Activated T-helper 2 cell treated with anti-CD3 and anti-CD28 coated beads, Interferon-gamma antibody, Interleukin-2, Interleukin-4, amounts not matched to agents 10 μg/mL and 5 μg/mL and 100 μg/mL, durations not matched to agents 14 hours and 24 hours and 36 hours (primary cell): ENCODE results near the gene SPRY2. TPM values are rescaled to one million over a fixed set of nuclear protein-coding genes. Genes with fewer than 3 reads are reported as not detected.

ENCODE experiments used
- DNase-seq: peaks from one replicate; pipeline ENCODE4 v3.0.0; 2021; ENCODE audit warnings: low spot score
- H3K27ac Mint-ChIP-seq: one replicate; pipeline ENCODE4 v1.8.0; 2021; ENCODE audit warnings: mixed read lengths
- H3K27me3 Mint-ChIP-seq: one replicate; pipeline ENCODE4 v1.8.0; 2021; ENCODE audit warnings: low read depth, mixed read lengths
- H3K36me3 Mint-ChIP-seq: one replicate; pipeline ENCODE4 v1.8.0; 2021; ENCODE audit warnings: low read depth, mixed read lengths
- H3K4me1 Mint-ChIP-seq: one replicate; pipeline ENCODE4 v1.8.0; 2021; ENCODE audit warnings: low read depth, mixed read lengths
- H3K4me3 Mint-ChIP-seq: one replicate; pipeline ENCODE4 v1.8.0; 2021; ENCODE audit warnings: low read depth, mild to moderate bottlenecking, moderate library complexity, mixed read lengths
- H3K9me3 Mint-ChIP-seq: one replicate; pipeline ENCODE4 v1.8.0; 2021; ENCODE audit warnings: mixed read lengths
- intact Hi-C: fragments of 100-400 bp; cut with micrococcal nuclease; formaldehyde crosslinking; loops from one replicate; pipeline ENCODE4 v1.15.1; 2023
- total RNA-seq: library from RNA; stranded (reverse); gene quantifications from 2 replicates; pipeline ENCODE4 v1.2.3, GENCODE V29; 2022

The SPRY2 gene, protein sequence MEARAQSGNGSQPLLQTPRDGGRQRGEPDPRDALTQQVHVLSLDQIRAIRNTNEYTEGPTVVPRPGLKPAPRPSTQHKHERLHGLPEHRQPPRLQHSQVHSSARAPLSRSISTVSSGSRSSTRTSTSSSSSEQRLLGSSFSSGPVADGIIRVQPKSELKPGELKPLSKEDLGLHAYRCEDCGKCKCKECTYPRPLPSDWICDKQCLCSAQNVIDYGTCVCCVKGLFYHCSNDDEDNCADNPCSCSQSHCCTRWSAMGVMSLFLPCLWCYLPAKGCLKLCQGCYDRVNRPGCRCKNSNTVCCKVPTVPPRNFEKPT
- total RNA-seq, result 0.14 and 0.16 TPM in 2 replicates

DNA sequence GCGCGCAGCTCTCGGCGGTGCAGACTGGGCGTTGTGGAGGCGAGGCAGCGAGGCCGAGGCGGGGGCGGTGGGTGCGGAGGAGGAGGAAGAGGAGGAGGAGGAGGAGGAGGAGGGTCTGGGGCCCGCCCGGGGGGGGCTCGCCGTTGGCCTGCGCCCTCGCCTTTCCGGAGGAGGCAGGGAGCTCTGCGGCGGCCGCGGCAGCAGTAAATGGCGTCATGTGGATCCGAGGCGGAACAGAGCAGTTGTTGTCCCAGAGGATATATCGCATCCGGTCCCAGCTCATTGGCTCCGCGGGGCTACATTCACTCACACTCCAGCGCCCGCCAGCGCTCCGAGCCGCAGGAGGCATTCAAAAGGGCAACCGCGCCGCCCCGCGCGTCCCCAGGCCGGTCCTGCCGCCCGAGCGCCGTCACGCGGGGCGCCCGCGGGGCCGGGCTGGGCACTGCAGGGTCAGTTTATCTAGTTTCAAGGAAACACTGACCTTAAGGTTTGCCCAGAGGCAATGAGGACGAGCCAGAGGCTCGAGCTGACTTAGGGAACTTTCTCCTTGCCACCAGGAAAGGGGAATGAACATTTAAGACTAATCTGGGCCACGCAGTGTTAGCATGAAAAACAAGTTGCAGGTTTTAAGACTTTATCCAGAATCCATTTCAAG is at the start of gene SPRY2:
Gene SPRY2, minus strand, starts transcription at position 26 of the 655 bp plus-strand sequence. CDS start 3,421 bp downstream, outside the sequence.
- Mint-ChIP-seq H3K36me3 (peaks cover 2% of the 10 kb centered on the region), H3K9me3 (no peaks in the 10 kb centered on the region), H3K27me3 (peaks cover 40% of the 10 kb centered on the region), H3K4me1 (peaks cover 8% of the 10 kb centered on the region), H3K4me3 (peak within 1 kb of the TSS; percentile 82), H3K27ac (no peak within 1 kb of the TSS)
- intact Hi-C loops, result loop anchor here (5.0 to 10.0 kb wide), 2 partner anchors 674 to 1744 kb away; no protein-coding TSS in a partner anchor
- peak; percentile 14 for DNase-seq

DNA sequence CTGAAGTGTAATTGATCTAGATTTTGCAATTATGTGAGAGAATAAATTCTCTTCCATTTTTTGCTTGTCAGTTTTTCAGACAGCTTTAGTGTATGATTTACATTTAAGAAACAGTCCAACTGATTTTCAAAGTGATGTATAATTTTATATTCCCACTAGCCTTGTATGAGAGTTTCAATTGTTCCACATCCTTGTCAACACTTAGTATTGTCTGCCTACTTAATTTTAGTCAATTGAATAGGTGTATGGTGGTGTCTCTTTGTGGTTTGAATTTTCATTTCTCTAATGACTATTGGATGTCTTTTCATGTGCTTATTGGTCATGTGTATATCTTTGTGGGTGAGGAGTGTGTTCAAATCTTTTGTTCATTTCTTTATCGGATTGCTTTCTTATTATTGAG is 49.4 kb upstream of the SPRY2 start:
- DNase-seq, result no peak
- Mint-ChIP-seq H3K36me3 (no peaks in the 10 kb centered on the region), H3K4me3 (no peak overlapping the region), H3K4me1 (peaks cover 3% of the 10 kb centered on the region), H3K9me3 (no peaks in the 10 kb centered on the region), H3K27ac (no peak overlapping the region), H3K27me3 (no peaks in the 10 kb centered on the region)
- intact Hi-C loops, result no loop called here

DNA sequence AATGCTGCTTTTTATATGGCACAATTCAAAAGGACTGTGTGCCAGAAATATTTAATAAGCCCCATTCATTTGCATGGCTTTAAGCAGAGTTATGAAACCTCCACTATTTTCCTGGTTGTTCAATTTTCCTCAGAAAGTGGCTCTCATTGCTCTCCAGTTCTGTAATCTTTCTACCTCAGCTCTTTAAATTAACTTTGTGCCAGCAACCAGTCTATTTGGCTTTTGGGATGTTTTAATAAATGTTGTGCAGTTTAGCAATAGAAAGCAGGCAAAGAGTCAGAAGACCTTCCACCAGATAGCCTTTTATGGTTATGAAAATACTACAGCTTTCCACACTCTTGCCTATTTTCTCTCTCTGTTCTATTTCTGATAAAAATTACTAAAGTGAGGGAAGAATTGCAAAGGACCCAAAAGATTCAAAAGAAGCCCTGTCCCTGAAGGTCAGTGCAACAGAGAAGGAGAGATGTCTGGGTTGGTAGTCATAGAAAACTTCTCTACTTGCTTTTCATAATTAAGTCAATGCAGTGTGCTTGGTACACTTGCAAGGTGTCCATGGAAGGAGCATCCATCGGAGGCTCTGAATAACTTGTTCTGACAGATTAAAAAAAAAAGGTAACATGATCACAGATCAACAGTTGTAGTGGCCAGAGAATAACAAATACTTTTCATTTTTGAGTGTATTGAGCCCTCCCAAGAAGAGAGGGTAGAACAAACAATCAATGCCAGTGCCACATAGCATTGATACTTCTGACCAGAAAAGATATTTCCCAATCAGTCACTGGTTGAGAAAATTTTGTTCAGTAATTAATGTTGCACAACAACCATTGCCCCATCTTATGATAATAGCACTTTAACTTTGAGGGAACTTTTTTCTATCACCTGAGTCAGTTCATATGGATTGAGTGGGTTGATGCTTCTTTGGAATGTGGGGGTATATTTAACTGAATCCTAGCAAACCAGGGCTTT is 48.4 kb upstream of the SPRY2 start:
- intact Hi-C loops, result no loop called here
- no peaks in the 10 kb centered on the region for H3K27me3 Mint-ChIP-seq
- peaks cover 3% of the 10 kb centered on the region for H3K4me1 Mint-ChIP-seq
- no peaks in the 10 kb centered on the region for H3K9me3 Mint-ChIP-seq
- no peaks in the 10 kb centered on the region for H3K36me3 Mint-ChIP-seq
- H3K27ac Mint-ChIP-seq, result no peak overlapping the region
- no peak overlapping the region for H3K4me3 Mint-ChIP-seq
- DNase-seq, result no peak

DNA sequence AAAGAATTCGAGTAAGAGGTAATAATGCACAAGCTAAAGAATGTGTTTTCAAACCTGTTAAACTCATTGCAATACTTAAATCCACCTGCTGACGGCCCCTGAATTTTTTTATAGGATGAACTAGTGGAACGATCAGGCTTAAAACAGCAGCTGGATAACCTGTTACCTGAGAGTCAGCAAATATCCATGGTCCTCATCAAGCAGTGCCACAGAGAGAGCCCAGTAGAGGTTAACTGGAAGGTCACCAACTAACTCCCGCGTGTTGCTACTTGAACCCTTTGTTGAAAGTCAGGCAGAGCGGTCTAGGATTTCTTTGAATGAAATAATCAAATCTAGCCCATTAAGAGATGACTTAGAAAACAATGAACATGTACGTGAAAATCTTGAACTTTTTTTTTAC is 47.6 kb upstream of the SPRY2 start:
- DNase-seq, result no peak
- Mint-ChIP-seq H3K27ac (no peak overlapping the region), H3K4me1 (peaks cover 3% of the 10 kb centered on the region), H3K27me3 (no peaks in the 10 kb centered on the region), H3K4me3 (no peak overlapping the region), H3K36me3 (no peaks in the 10 kb centered on the region), H3K9me3 (no peaks in the 10 kb centered on the region)
- intact Hi-C loops, result no loop called here

DNA sequence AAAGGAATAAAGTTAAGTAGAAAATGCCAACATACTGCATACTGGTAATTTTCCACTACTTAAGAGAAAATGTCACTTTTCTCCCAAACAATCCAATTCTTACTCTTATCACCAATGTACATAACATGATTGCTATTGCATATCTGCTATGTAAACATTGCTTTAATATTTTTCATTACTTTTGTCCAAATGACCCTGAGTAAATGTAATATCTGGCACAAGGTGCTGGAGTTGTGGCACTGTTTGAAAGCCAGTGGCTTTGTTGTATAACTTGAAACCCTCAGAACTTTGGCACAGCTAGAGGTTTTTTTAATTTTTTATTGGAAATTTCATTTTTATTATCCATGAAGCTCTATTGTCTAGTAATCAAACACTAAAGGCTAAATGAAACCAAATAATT is 45.7 kb upstream of the SPRY2 start:
- H3K4me1 Mint-ChIP-seq, result peaks cover 3% of the 10 kb centered on the region
- no peak overlapping the region for H3K27ac Mint-ChIP-seq
- no peaks in the 10 kb centered on the region for H3K27me3 Mint-ChIP-seq
- no peak overlapping the region for H3K4me3 Mint-ChIP-seq
- no peak for DNase-seq
- H3K36me3 Mint-ChIP-seq, result no peaks in the 10 kb centered on the region
- intact Hi-C loops, result no loop called here
- no peaks in the 10 kb centered on the region for H3K9me3 Mint-ChIP-seq

DNA sequence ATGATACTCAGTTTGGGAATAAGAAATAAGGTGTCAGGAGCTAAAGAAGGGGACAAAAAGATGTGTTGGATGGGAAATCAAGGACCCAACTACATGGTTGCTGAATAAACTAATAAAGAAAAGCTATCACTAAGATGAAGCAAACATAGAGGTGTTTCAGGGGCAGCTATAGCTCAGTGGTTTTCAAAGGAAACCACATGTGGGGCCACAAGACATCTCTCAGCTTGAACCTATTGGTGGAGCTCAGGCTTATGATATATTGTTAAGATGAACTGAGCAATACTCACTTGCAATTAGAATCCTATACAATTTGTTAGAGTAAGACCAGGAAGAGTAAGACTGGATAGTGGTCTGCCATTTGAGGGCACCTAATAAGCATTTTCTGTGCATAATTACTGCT is 45.1 kb upstream of the SPRY2 start:
- Mint-ChIP-seq H3K4me1 (peaks cover 3% of the 10 kb centered on the region), H3K4me3 (no peak overlapping the region), H3K27ac (no peak overlapping the region), H3K36me3 (no peaks in the 10 kb centered on the region), H3K9me3 (no peaks in the 10 kb centered on the region), H3K27me3 (no peaks in the 10 kb centered on the region)
- intact Hi-C loops, result no loop called here
- no peak for DNase-seq

DNA sequence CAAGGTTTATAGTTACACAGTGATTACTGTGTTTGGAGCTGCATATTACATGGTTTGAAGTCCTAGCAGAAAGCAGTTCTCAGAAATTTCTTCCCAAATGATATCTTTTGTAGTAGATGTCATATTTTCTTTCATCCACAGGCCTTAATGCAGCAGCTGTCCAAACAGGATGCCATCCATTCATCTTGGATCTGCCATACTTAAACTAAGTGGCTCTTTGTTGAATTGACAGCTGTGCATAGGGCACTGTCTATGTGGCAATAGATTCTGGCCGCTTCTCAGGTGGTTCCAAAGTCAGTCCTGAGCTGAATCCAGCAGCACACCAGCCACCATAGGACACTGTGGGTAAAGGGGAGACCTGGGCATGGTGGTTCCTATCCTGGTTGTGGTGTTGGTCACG is 41.6 kb upstream of the SPRY2 start:
- Mint-ChIP-seq H3K4me3 (no peak overlapping the region), H3K27ac (no peak overlapping the region), H3K36me3 (no peaks in the 10 kb centered on the region), H3K9me3 (no peaks in the 10 kb centered on the region), H3K27me3 (no peaks in the 10 kb centered on the region), H3K4me1 (peaks cover 3% of the 10 kb centered on the region)
- intact Hi-C loops, result no loop called here
- no peak for DNase-seq

DNA sequence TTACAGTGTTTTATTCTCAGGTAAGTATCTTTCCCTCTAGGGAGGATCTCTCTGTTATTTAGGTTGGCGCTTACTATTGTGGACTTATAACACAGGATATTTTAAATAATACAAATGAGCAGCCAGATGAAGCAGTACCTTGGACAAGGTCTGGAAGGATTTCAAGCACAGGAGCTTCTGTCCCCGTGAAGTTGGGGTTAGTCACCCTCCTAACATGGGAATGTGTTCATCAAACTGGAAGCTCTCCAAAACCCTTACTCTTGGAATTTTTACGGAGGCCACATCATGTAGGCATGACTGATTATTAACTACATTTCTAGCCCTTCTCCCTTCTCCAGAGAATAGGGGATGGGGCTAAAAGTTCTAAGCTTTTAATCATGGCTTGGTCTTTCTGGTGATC is 38.3 kb upstream of the SPRY2 start:
- Mint-ChIP-seq H3K36me3 (no peaks in the 10 kb centered on the region), H3K4me1 (no peaks in the 10 kb centered on the region), H3K4me3 (no peak overlapping the region), H3K27ac (no peak overlapping the region), H3K27me3 (no peaks in the 10 kb centered on the region), H3K9me3 (no peaks in the 10 kb centered on the region)
- DNase-seq, result no peak
- intact Hi-C loops, result no loop called here

DNA sequence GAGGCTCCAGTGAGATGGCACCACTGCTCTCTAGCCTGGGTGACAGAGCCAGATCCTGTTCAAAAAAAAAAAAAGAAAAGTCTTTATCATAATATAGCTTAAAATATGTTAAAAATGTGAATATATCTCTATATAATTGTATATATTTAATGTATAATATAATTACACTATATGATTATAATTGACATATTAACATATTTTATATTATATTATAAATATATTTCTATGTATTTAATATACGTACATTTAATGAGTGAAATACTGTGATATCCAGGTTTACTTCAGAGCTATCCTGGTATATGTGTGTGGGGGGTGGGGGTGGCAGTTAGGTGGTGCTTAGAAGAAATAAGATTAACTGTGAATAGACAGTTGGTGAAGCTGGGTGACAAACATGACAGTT is 35.6 kb upstream of the SPRY2 start:
- no peak for DNase-seq
- no peaks in the 10 kb centered on the region for H3K36me3 Mint-ChIP-seq
- H3K9me3 Mint-ChIP-seq, result no peaks in the 10 kb centered on the region
- H3K27me3 Mint-ChIP-seq, result no peaks in the 10 kb centered on the region
- no peak overlapping the region for H3K4me3 Mint-ChIP-seq
- H3K27ac Mint-ChIP-seq, result no peak overlapping the region
- no peaks in the 10 kb centered on the region for H3K4me1 Mint-ChIP-seq
- intact Hi-C loops, result no loop called here

DNA sequence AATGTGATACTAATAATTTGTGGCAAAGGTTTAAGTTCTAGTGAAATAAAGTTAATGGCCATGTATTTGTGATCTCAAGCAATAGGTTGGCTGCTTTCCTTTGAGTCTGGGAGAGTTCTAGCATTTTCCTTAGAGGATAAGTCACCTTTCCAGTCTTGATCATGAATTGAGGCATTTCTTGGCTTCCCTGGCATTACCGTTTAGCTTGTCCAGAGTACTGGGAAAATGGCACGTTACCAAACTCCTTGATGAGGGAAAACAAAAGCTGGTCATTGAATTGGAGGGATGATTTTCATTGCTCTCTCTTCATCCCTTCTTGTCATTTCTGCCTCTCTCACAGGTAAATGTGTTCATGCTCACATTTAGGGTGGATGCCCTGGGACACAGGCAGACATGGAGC is 34.0 kb upstream of the SPRY2 start:
- Mint-ChIP-seq H3K27ac (no peak overlapping the region), H3K4me1 (no peaks in the 10 kb centered on the region), H3K9me3 (no peaks in the 10 kb centered on the region), H3K4me3 (no peak overlapping the region), H3K27me3 (no peaks in the 10 kb centered on the region), H3K36me3 (no peaks in the 10 kb centered on the region)
- intact Hi-C loops, result no loop called here
- DNase-seq, result no peak

DNA sequence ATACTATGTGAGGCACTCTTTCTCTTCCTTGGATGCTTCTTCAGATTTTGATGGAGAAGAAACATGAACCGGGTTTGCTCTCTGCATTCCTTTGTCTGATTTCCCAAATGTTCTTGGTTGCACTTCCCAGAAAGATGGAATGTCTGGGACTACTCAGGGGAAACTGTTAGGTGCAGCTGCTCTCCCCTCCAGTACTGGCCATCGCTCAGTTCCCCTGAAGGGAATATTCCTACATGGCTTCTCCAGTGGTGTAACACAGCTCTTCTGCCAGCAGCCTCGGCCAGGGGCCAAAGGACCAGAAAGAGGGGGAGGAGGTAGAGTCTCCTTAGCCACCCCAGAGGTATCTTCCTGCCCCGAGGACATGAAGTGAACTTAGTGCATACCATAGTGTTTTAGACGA is 33.5 kb upstream of the SPRY2 start:
- Mint-ChIP-seq H3K27me3 (no peaks in the 10 kb centered on the region), H3K4me3 (no peak overlapping the region), H3K36me3 (no peaks in the 10 kb centered on the region), H3K9me3 (no peaks in the 10 kb centered on the region), H3K27ac (no peak overlapping the region), H3K4me1 (no peaks in the 10 kb centered on the region)
- DNase-seq, result no peak
- intact Hi-C loops, result no loop called here

DNA sequence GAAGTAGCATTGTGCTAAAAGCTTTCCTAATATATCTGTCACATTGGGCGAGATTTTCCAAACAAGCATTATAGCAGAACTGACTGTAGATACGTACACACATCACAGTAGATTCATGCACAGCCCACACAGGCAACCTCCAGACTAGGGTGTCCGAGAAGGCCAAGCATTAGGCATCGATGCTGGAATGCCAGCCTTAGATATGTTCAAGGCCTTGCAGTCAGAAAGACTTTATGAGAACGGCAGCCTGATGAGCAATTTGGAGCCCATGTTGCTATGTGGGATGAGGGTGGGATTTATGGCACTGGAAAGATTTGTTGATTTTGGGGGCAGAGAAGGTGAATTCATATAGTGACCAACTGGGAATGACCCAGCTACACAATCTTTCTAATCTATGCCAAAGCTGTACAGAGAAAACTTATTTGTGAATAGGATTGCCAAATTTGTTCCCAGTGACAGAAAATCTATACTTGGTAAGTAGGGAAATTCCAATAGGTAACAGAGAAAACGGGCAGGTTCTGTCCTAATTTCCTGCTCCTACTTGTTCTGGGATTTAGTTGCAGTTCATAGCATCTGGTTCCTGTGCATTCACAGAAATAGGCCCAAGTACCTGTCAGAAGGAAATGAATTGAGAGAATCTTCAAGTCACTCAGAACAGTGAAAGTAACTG is 31.0 kb upstream of the SPRY2 start:
- no peaks in the 10 kb centered on the region for H3K36me3 Mint-ChIP-seq

More for the DNA sequence above, 31.0 kb upstream of the SPRY2 start:
- no peak for DNase-seq
- Mint-ChIP-seq H3K27ac (no peak overlapping the region), H3K4me3 (no peak overlapping the region), H3K9me3 (no peaks in the 10 kb centered on the region), H3K4me1 (no peaks in the 10 kb centered on the region), H3K27me3 (no peaks in the 10 kb centered on the region)
- intact Hi-C loops, result no loop called here
